ENCODE results near the gene SCAANT1.

The SCAANT1 gene

DNA sequence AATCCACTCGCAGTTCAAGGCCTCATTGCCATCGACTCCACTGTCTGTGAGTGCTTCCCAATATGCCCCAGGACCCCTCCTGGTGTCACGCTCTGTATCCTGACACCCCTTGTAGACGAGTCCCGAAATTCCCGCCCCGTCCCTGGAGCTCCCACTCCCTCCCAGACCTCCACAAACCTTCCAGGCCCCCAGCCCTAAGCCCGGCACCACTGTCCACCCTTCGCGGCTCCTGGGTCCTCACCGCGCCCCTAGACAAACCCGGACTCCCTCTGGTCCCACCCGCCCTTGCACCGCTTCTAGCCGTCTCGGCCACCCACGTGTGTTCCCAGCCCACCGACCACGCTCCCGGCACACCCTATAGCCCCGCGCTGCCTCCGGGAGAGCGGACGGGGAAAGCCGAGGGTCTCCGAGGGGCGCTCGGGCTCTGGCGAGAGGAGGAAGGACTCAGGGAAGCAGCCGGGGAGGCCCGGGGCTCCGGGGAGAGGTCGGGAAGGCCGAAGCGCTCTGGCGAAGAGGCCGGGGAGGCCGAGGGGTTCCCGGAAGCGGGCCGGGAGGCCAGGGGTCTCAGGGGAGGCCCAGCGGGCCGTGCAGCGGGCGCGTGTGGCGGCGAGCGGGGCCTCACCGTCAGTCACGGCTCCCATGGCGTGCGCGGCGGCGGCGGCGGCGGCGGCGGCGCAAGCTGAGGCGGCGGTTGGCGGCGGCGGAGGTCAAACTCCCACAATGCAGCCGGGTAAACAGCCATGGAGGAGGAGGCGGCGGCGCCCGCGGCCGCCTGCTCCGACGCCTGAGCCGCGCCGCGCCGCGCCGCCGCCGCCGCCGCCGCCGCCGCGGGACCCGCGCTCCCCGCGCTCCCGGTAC, 48.8 kb downstream of the SCAANT1 start, which contains the start of the genes ATXN7 and THOC7:
Gene ATXN7, plus strand, starts transcription at position 718 of the 858 bp plus-strand sequence. CDS start 48,732 bp downstream, outside the sequence.
Gene THOC7, minus strand, starts transcription at position 656 of the 858 bp plus-strand sequence. Its CDS starts 15 bp downstream, at position 641.
- peak; percentile 78 for DNase-seq (ENCODE audit: low spot score)

- DNase-seq (ENCODE audit: low spot score), result peak; percentile 10
Observed at GRCh38 chr3:63862804-63863149, 49.4 kb downstream of the SCAANT1 start.
